ENCODE measurements around the gene BSN.

- TF ChIP-seq CTCF (IDR thresholded peaks at IDR 0.05) = no peak
- TF ChIP-seq EZH2 (IDR thresholded peaks at IDR 0.05; ENCODE audit: borderline replicate concordance, insufficient read depth, low read depth, low read length, poor library complexity, severe bottlenecking) = no peak
These were observed 107.0 kb downstream of the BSN start for GRCh38 chr3:49661281-49661680.
